CD4-positive, alpha-beta T cell treated with Interleukin-1 beta for 1 hour (primary cell): ENCODE results near the gene MIPOL1.
"Not testable (repeated sequence)": the region's sequence is repeated elsewhere in the genome, so short reads cannot be mapped to it uniquely, and the experiment has no call there.

Experiments
- DNase-seq, 2 donors: peaks; one replicate each; pipeline ENCODE4 v3.0.0-alpha.2; 2020 to 2022

MIPOL1 gene

DNA sequence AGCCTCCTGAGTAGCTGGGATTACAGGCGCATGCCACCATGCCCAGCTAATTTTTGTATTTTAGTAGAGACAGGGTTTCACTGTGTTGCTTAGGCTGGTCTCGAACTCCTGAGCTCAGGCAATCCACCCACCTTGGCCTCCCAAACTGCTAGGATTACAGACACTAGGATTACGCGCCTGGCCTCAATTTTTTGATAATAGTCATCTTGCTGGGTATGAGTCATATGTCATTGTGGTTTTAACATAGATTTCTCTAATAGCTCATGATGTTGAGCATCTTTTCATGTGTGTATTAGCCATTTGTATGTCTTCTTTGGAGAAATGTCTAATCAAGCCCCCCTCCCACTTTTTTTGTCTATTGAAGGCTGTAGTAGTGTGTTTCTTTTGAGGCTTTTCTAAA, 38.3 kb downstream of the MIPOL1 start:
- DNase-seq, result not testable (repeated sequence)

DNA sequence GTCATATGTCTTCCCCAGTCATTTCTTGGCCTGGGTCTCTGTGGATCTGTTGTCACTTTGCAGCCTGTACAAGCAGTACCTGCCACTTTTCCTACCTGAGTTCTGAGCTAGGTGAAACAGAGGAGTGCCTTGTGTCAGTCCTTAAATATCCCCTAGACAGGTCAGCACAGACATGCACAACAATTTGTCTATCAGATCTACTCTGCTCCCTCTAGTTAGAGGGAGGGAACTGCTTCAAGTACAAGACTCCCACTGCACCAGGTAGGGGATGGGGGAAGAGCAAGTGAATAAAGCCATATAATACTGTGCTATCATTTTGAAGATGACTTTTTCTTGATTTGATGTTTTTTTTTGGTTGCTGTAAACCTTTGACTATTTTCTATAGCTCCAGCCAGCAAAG, 39.4 kb downstream of the MIPOL1 start:
- no peak for DNase-seq

DNA sequence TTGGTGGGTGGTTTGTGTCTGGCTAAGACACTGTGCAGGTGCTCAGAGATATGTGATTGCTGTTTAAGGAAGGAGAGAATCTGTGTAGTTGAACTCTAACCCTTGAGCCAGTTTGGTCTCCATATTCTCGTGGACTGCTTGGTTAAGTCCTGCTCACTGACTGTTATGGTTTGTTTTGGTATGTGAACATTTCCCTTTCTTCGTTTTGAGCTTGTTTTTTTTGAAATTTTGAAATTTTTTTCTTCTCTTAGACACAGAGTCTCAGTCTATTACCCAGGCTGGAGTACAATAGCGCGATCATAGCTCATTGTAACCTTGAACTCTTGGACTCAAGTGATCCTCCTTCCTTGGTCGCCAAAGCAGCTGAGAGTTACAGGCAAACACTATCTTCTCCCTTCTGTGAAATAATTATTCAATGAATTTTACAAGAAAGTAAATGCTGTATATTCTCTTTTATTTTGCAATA, 40.0 kb downstream of the MIPOL1 start:
- no peak for DNase-seq

DNA sequence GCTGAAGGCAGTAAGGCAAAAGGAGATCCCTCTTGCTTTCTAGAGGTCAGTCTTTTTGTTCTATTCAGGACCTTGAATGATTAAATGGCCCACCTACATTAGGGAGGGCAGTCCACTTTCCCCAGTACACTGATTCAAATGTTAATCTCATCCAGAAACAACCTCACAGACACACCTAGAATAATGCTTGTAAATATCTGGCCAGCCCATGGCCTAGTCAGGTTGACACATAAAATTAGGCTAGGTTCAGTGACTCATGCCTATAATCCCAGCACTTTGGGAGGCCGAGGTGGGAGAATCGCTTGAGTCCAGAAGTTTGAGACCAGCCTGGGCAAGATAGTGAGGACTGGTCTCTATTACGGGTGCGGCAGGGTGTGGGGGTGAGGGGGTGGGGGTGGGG, 43.5 kb downstream of the MIPOL1 start:
- DNase-seq, result no peak

GRCh38 chr14:37246427-37246829, 48.7 kb downstream of the MIPOL1 start:
- DNase-seq, result peak in 1 of 2 donors; percentile 20

DNA sequence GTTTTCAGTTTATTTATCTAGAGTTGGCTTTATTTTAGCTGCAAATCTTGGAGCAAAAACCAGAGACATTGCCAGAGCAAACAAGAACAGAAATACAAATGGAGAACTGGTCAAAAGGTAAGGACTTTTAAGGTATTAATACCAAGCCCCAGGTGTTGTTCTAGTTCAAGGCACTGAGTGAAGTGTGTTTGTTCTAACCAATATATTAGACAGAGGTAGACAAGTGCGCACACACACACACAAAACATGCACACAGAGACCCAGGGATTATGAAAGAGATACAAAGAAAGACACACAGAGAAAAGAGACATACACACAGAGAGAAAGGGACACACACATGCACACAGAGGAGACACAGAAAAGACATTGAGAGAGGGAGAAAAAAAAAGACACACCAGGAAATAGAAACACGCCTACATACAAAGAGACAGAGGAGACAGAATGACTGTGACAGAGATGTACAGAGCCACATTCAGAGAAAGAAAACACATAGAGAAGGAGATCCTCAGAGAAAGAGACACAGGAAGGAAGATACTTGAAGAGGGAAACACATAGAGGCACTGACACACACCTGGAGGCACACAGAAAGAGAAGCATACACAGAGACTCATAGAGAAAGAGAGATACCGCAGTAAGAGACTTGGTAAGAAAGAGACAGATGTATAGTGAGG, 50.2 kb downstream of the MIPOL1 start:
- no peak for DNase-seq

GRCh38 chr14:37251775-37252174, 54.0 kb downstream of the MIPOL1 start:
- no peak for DNase-seq

GRCh38 chr14:37252434-37252833, 54.7 kb downstream of the MIPOL1 start:
- no peak for DNase-seq

DNA sequence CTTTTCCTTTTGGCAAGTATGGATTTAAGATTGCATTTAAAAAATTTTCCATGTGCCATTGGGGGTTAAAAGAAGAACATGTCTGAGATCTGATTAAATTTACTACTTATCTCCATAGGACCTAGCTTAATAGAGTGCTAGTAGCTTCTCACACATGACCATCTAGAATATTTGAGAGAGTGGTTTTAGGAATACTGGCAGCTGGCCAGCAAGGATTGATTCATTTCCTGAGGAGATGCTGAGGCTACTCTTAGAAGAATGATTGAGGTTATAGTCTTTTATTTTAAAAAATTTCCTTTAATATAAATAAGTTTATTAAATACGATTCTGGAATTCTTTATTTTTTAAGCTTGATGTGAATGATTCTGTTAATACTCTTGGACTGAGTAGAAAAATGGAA, 56.2 kb downstream of the MIPOL1 start:
- DNase-seq, result no peak

DNA sequence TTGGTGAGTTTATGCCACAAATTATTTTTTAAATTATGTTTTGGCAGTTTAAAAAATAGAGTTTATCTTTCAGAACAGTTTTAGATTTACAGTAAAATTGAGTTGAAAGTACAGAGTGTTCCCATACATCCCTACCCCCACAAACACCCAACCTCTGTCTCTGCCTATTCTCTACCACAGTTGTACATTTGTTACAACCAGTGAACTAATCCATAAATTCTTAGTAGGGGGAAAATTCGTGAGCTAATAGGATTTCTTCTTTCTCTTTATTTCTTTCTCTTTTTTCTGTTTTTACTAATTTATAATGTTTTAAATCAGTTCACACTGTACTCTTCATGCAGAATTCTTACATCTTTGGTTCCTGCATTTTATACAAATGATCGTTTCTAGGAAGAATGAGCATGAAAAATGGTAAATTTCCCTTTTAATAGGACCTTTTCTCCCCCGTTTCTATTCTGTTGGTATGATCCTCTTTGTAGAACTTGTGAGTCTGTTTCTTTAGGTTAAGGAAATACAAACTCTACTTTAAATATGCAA, 56.7 kb downstream of the MIPOL1 start:
- no peak for DNase-seq

- no peak for DNase-seq
Measured at GRCh38 chr14:37257501-37258070, 59.8 kb downstream of the MIPOL1 start.

- DNase-seq, result no peak
Measured at GRCh38 chr14:37262649-37263048, 64.9 kb downstream of the MIPOL1 start.

DNA sequence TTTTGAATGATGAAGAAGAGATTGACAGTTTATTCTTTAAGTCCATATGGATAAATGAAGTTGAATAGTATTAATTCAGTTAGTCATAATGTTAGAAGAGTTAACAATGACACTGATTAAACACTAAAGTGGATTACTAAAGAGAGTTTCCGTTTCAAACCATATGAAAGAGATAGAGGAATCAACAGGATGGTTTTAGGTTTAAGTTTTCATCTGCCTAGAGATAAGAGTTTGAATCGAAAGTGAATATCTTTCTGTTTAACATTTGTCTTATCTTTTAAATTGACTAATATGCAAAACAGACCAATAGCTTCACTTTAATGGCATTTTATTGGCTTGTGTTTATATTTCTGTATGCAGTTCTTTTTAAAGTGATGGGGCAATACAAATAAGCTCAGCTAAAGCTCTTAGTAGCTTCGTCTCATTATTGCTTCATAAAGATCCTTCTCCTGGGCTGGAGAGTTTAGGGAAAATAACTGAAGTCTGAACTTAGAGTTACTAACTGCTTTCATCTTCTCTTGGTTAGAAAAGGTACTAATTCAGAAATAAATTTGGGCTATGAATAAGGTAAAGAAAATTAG, 66.0 kb downstream of the MIPOL1 start:
- DNase-seq, result no peak

DNA sequence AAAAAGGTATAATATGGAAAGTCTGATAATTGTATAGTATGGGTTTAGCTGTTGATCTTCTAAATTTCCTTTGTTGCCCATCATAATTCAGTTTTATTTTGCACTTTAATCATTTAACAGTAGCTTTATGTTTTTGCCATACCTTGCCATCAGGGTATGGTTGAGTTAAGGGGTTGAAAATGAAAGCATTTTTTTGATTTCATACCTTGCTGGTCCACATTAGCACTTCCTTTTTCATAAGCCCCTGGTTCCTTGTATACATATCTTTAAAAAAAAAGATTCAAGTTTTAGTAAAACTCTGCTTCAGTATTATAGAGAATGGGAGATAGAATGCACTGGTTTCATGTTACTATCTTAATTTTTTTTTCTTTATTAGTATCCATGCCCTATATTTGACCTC, 71.1 kb downstream of the MIPOL1 start:
- DNase-seq, result no peak

- DNase-seq, result no peak
Measured at GRCh38 chr14:37270629-37271028, 72.9 kb downstream of the MIPOL1 start.

DNA sequence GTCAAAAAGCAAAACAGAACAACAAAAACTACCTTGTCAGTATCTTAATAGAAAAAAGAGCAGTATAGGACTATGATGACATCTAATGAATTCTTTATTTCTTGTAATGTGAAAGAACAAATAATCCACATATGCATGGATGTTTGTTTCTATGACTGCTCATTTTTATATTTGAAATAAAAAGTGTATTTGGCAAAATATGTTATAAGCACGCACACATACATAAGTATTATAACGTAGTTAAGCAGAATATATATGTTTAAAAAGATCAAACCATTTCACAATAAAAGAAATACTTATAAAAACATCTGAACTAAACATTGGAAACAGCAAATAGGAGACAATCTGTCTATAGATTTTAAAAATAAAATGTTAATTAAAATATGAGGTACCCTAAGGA, 74.8 kb downstream of the MIPOL1 start:
- no peak for DNase-seq

- no peak for DNase-seq
Measured at GRCh38 chr14:37274652-37275051, 76.9 kb downstream of the MIPOL1 start.

GRCh38 chr14:37275963-37276362, 78.2 kb downstream of the MIPOL1 start:
- no peak for DNase-seq

- DNase-seq, result no peak
Measured at GRCh38 chr14:37278636-37279538, 81.2 kb downstream of the MIPOL1 start.

- DNase-seq, result no peak
Measured at GRCh38 chr14:37279818-37280217, 82.1 kb downstream of the MIPOL1 start.

GRCh38 chr14:37284760-37285159, 87.0 kb downstream of the MIPOL1 start:
- DNase-seq, result no peak

DNA sequence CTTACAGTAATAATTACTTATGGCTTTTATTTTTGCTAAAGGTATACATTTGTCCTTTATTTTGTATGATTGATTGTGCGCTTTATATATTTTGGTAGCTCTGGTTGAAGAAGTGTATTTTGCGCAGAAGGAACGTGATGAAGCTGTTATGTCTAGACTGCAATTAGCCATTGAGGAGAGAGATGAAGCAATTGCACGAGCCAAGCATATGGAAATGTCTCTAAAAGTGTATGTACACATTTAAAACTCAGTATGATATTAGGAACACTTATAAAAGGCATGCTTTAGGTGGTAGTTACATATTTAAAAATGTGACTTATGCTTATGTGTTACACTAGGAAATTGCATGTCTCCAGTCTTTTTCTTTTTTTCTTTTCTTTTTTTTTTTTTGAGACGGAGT, 87.5 kb downstream of the MIPOL1 start:
- no peak for DNase-seq

DNA sequence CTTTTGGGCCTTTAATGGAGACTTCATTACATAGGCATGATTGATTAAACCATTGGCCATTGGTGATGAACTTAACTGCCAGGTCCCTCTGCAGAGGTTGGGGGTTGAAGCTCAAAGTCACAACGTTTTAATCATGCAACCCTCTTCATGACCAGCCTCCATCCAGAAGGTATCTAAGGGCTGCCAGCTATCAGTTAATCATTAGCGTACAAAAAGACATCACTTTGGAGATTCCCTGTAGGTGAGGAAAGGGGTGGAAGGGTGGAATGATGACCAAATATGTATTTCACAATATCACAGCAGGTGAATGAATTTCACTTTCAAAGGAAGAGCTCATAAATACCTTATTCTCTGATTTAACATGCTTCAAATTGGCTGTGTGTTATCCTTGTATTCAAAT, 92.0 kb downstream of the MIPOL1 start:
- no peak for DNase-seq
